Measurements from ENCODE around the gene HTR3E.
"Not testable (repeated sequence)": the region's sequence is repeated elsewhere in the genome, so short reads cannot be mapped to it uniquely, and the experiment has no call there.

The HTR3E gene

GRCh38 chr3:184096811-184097383 is at the start of gene HTR3E:
Gene HTR3E, plus strand, starts transcription at chr3:184097064. Its CDS starts 466 bp downstream, at chr3:184097530.
- DNase-seq (ENCODE audit: low read depth in 2 of 2), result no peak

GRCh38 chr3:184050217-184050847 is 46.5 kb upstream of the HTR3E start:
- DNase-seq (ENCODE audit: low read depth in 2 of 2), result no peak

- DNase-seq (ENCODE audit: low read depth in 2 of 2), result no peak
Observed at GRCh38 chr3:184052767-184053166, 44.1 kb upstream of the HTR3E start, which contains the start of gene HTR3C. Gene HTR3C, plus strand, starts transcription at chr3:184053047. Its CDS starts 34 bp downstream, at chr3:184053081.

GRCh38 chr3:184058029-184058428 is 38.8 kb upstream of the HTR3E start:
- DNase-seq (ENCODE audit: low read depth in 2 of 2), result peak; percentile 6 to 19

GRCh38 chr3:184059424-184059823 is 37.4 kb upstream of the HTR3E start:
- DNase-seq (ENCODE audit: low read depth in 2 of 2), result no peak

- no peak for DNase-seq (ENCODE audit: low read depth in 2 of 2)
Observed at GRCh38 chr3:184062637-184063036, 34.2 kb upstream of the HTR3E start.

- DNase-seq (ENCODE audit: low read depth in 2 of 2), result no peak
Observed at GRCh38 chr3:184066211-184066610, 30.7 kb upstream of the HTR3E start.

GRCh38 chr3:184067573-184068055 is 29.2 kb upstream of the HTR3E start:
- no peak for DNase-seq (ENCODE audit: low read depth in 2 of 2)

GRCh38 chr3:184068344-184068743 is 28.5 kb upstream of the HTR3E start:
- no peak for DNase-seq (ENCODE audit: low read depth in 2 of 2)

- not testable (repeated sequence) for DNase-seq (ENCODE audit: low read depth in 2 of 2)
Observed at GRCh38 chr3:184071142-184071541, 25.7 kb upstream of the HTR3E start.

- no peak for DNase-seq (ENCODE audit: low read depth in 2 of 2)
Observed at GRCh38 chr3:184073621-184074020, 23.2 kb upstream of the HTR3E start.

- DNase-seq (ENCODE audit: low read depth in 2 of 2), result no peak
Observed at GRCh38 chr3:184075901-184076300, 21.0 kb upstream of the HTR3E start.

GRCh38 chr3:184077881-184078280 is 19.0 kb upstream of the HTR3E start:
- DNase-seq (ENCODE audit: low read depth in 2 of 2), result no peak

- DNase-seq (ENCODE audit: low read depth in 2 of 2), result no peak
Observed at GRCh38 chr3:184078851-184079250, 18.0 kb upstream of the HTR3E start.

- no peak for DNase-seq (ENCODE audit: low read depth in 2 of 2)
Observed at GRCh38 chr3:184081116-184081830, 15.6 kb upstream of the HTR3E start.

- DNase-seq (ENCODE audit: low read depth in 2 of 2), result no peak
Observed at GRCh38 chr3:184082034-184082433, 14.8 kb upstream of the HTR3E start.

GRCh38 chr3:184082465-184082864 is 14.4 kb upstream of the HTR3E start:
- DNase-seq (ENCODE audit: low read depth in 2 of 2), result no peak

GRCh38 chr3:184085389-184085852 is 11.4 kb upstream of the HTR3E start:
- no peak for DNase-seq (ENCODE audit: low read depth in 2 of 2)

GRCh38 chr3:184092199-184092598 is 4.7 kb upstream of the HTR3E start:
- DNase-seq (ENCODE audit: low read depth in 2 of 2), result no peak

GRCh38 chr3:184097556-184097955 is 692 bp downstream of the HTR3E start:
- no peak for DNase-seq (ENCODE audit: low read depth in 2 of 2)

- DNase-seq (ENCODE audit: low read depth in 2 of 2), result no peak
Observed at GRCh38 chr3:184099806-184100686, 3.2 kb downstream of the HTR3E start.

- DNase-seq (ENCODE audit: low read depth in 2 of 2), result no peak
Observed at GRCh38 chr3:184110316-184110725, 13.5 kb downstream of the HTR3E start.

All from fibroblast of skin of left biceps (primary cell).